ENCODE data around the gene RMND1.

DNA sequence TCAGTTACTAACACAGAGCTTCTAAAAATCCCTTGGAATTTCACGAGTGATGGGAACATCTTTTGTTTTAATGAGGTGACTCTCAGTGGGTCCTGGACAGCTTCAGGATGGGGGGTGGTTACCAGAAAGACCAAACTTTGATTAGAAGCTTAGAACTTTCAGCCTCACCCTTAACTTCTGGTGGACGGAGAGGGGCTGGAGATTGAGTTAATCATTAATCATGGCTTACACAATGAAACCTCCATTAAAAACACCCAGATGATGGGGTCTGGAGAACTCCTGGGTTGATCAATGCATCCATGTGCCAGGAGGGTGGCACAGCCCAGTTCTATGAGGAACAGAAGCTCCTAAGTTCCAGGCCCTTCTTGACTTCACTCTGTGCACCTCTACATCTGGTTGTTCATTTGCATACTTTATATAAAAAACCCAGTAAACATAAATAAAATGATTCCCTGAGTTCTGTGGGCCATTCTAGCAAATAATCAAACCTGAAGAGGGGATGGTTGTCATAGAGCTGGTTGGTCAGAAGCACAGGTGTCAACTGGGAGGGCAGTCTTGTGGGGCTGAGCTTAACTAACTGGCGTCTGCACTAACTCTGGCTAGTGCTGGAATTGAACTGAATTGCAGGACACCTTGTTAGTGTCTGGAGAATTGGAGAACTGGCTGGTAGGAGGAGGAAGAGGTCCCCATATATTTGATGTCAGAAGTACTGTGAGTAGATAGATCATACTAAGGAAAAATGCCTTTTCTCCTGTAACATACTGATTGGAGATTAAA, 10.3 kb downstream of the RMND1 start:
- TF ChIP-seq EZH2 (IDR thresholded peaks at IDR 0.05; ENCODE audit: insufficient read depth, poor library complexity, severe bottlenecking) (no peak), EZH2phosphoT487 (IDR thresholded peaks at IDR 0.05; ENCODE audit: insufficient read depth, low read depth) (no peak)
